CD4-positive, alpha-beta T cell treated with Interleukin-15 for 1 hour (primary cell): Measurements from ENCODE around the gene OBI1.

Experiments
- DNase-seq: peaks from one replicate; pipeline ENCODE4 v3.0.0-alpha.2; 2020

OBI1 gene

GRCh38 chr13:78638216-78638615, 20.7 kb downstream of the OBI1 start:
- DNase-seq = no peak

GRCh38 chr13:78636495-78636894, 22.5 kb downstream of the OBI1 start:
- DNase-seq = no peak

- DNase-seq = no peak
Observed at GRCh38 chr13:78632996-78633395, 26.0 kb downstream of the OBI1 start.

- DNase-seq = no peak
Observed at GRCh38 chr13:78631077-78631476, 27.9 kb downstream of the OBI1 start.

- DNase-seq = no peak
Observed at GRCh38 chr13:78630511-78630910, 28.4 kb downstream of the OBI1 start.

- no peak for DNase-seq
Observed at GRCh38 chr13:78625384-78625783, 33.6 kb downstream of the OBI1 start.

- DNase-seq = no peak
Observed at GRCh38 chr13:78623132-78623531, 35.8 kb downstream of the OBI1 start.

- DNase-seq = no peak
Observed at GRCh38 chr13:78620936-78621470, 38.0 kb downstream of the OBI1 start.

GRCh38 chr13:78618411-78618810, 40.5 kb downstream of the OBI1 start:
- no peak for DNase-seq

GRCh38 chr13:78611040-78611439, 47.9 kb downstream of the OBI1 start:
- no peak for DNase-seq

- DNase-seq = no peak
Observed at GRCh38 chr13:78610381-78610883, 48.5 kb downstream of the OBI1 start.

- no peak for DNase-seq
Observed at GRCh38 chr13:78609464-78610205, 49.3 kb downstream of the OBI1 start.

GRCh38 chr13:78608688-78609463, 50.1 kb downstream of the OBI1 start:
- DNase-seq = no peak

- no peak for DNase-seq
Observed at GRCh38 chr13:78608252-78608687, 50.7 kb downstream of the OBI1 start.

GRCh38 chr13:78607409-78608251, 51.3 kb downstream of the OBI1 start:
- DNase-seq = no peak

- no peak for DNase-seq
Observed at GRCh38 chr13:78606471-78607408, 52.2 kb downstream of the OBI1 start.

GRCh38 chr13:78604782-78605611, 54.0 kb downstream of the OBI1 start:
- no peak for DNase-seq

GRCh38 chr13:78603240-78603957, 55.6 kb downstream of the OBI1 start, which contains the start of gene POU4F1:
Gene POU4F1 (minus strand): TSS chr13:78603552. CDS start chr13:78603326, 226 bp downstream.
- DNase-seq = peak; percentile 65

- no peak for DNase-seq
Observed at GRCh38 chr13:78602561-78603239, 56.3 kb downstream of the OBI1 start.
